ENCODE measurements around the gene CDH4.

CDH4 gene

DNA sequence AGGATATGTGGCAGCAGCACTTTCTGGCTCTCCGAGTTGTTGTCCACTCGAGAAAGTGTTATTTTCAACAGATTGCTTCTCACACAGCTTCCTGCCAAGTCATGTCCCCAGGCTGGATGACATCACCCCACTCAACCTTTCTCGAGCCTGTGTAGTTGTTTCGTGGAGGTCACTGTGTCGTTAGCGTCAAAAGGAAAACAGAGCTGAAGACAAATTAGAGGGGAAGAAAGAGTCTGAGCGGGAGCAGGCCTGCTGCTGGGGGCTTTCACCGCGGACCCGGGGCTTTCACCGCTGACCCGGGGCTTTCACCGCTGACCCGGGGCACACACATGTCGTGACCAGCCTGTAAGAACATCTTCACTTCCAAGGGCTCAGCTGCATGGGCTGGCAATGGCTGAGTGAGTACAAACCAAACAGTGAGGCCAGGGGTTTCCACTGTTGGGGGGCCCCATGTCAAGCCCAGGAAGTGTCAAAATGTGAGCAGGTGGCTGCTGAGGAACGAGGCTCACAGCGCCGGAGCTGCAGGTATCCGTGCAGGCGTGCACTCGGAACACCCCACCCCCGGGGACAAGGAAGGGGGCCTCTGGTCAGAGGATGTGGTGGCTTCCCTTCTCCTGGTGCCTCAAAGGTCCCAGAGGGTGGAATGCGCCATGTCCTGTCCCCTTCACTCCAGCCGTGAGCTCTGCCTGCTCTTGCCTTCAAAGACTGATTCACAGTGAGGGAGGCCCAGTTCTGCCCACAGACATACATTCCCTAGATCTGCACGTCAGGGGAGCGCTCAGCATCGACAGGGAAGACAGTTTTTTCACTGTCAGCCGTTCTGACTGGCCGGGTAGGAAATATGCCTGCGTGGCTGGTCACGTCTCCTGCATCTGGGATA lies 447.7 kb downstream of the CDH4 start:
- no peaks in the 10 kb centered on the region for H3K9me3 ChIP-seq (ENCODE audit: insufficient read depth, low read length)
- H2AFZ ChIP-seq (ENCODE audit: low read depth, low read length, severe bottlenecking), result no peak overlapping the region
- no peak overlapping the region for H3K4me2 ChIP-seq (ENCODE audit: low read depth, low read length, poor library complexity, severe bottlenecking)
- H3K9me2 ChIP-seq (replicated peaks; ENCODE audit: insufficient read depth, low read length), result no peaks in the 10 kb centered on the region
- H3K36me3 ChIP-seq (ENCODE audit: low read length), result no peaks in the 10 kb centered on the region
- no peak overlapping the region for H3K4me3 ChIP-seq (ENCODE audit: insufficient read depth, low read length, poor library complexity, severe bottlenecking)
- no peaks in the 10 kb centered on the region for H3K27me3 ChIP-seq (ENCODE audit: low read length)
- no peak for TF ChIP-seq EZH2phosphoT487 (conservative IDR thresholded peaks at IDR 0.05; ENCODE audit: low read length)
- TF ChIP-seq, protein P1, sequence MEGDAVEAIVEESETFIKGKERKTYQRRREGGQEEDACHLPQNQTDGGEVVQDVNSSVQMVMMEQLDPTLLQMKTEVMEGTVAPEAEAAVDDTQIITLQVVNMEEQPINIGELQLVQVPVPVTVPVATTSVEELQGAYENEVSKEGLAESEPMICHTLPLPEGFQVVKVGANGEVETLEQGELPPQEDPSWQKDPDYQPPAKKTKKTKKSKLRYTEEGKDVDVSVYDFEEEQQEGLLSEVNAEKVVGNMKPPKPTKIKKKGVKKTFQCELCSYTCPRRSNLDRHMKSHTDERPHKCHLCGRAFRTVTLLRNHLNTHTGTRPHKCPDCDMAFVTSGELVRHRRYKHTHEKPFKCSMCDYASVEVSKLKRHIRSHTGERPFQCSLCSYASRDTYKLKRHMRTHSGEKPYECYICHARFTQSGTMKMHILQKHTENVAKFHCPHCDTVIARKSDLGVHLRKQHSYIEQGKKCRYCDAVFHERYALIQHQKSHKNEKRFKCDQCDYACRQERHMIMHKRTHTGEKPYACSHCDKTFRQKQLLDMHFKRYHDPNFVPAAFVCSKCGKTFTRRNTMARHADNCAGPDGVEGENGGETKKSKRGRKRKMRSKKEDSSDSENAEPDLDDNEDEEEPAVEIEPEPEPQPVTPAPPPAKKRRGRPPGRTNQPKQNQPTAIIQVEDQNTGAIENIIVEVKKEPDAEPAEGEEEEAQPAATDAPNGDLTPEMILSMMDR (IDR thresholded peaks at IDR 0.05; ENCODE audit: insufficient read depth, low read length, poor library complexity, severe bottlenecking), result no peak
- no peak overlapping the region for H3K27ac ChIP-seq (ENCODE audit: low read depth, low read length)
- H3F3A ChIP-seq (ENCODE audit: insufficient read depth), result no peaks in the 10 kb centered on the region
- H3K9ac ChIP-seq (ENCODE audit: low read length), result no peak overlapping the region
- no peaks in the 10 kb centered on the region for H3K79me2 ChIP-seq (ENCODE audit: insufficient read depth, low read length)
- H4K20me1 ChIP-seq (ENCODE audit: low read depth, low read length), result no peaks in the 10 kb centered on the region

DNA sequence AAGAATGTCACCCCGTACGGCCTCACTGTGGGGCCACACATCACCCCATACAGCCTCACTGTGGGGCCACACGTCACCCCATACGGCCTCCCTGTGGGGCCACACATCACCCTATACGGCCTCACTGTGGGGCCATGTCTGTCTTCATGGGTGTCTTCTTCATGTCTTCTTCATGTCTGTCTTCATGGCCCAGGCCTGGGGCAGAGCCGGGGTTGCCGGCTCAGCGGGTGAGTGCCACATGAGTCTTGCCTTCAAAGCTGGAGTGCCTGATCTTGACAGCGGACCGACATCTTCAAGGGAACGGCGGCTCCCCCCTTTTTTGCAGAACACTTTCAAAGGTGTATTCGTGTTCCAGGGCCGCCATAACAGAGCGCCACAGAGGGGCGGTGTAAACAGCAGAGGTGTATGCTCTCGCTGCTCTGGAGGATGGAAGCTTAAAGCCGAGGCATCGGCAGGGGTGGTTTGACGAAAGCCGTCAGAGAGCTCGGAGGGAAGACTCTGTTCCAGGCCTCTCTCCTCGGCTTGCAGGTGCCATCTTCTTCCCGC lies 448.6 kb downstream of the CDH4 start:
- TF ChIP-seq EZH2phosphoT487 (conservative IDR thresholded peaks at IDR 0.05; ENCODE audit: low read length), result no peak
- TF ChIP-seq, protein P1 (IDR thresholded peaks at IDR 0.05; ENCODE audit: insufficient read depth, low read length, poor library complexity, severe bottlenecking), result no peak
- H3K79me2 ChIP-seq (ENCODE audit: insufficient read depth, low read length), result no peaks in the 10 kb centered on the region
- no peak overlapping the region for H3K4me3 ChIP-seq (ENCODE audit: insufficient read depth, low read length, poor library complexity, severe bottlenecking)
- H3K27ac ChIP-seq (ENCODE audit: low read depth, low read length), result no peak overlapping the region
- no peaks in the 10 kb centered on the region for H4K20me1 ChIP-seq (ENCODE audit: low read depth, low read length)
- H3K9ac ChIP-seq (ENCODE audit: low read length), result no peak overlapping the region
- H2AFZ ChIP-seq (ENCODE audit: low read depth, low read length, severe bottlenecking), result no peak overlapping the region
- no peaks in the 10 kb centered on the region for H3K27me3 ChIP-seq (ENCODE audit: low read length)
- no peaks in the 10 kb centered on the region for H3K9me2 ChIP-seq (replicated peaks; ENCODE audit: insufficient read depth, low read length)
- no peaks in the 10 kb centered on the region for H3F3A ChIP-seq (ENCODE audit: insufficient read depth)
- H3K9me3 ChIP-seq (ENCODE audit: insufficient read depth, low read length), result no peaks in the 10 kb centered on the region
- H3K36me3 ChIP-seq (ENCODE audit: low read length), result no peaks in the 10 kb centered on the region
- H3K4me2 ChIP-seq (ENCODE audit: low read depth, low read length, poor library complexity, severe bottlenecking), result no peak overlapping the region

DNA sequence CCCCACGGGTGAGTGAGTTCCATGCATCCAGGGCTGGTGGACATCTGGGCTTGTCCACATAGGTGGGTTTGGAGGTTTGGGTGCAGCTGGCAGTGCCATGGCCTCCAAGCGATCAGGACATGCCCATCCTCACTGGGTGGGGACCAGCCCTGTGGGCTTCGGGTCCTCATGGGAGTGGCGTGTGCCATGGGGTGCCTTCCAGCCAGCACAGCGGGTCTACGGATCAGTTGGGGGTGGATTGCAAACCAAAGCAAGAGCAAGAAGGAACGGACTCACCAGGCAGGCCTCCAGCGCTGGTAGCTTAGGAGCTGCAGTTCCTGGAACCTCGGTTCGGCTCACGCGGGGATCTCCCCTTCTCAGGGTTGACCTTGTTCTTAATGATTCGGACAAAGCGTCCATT lies 449.3 kb downstream of the CDH4 start:
- no peaks in the 10 kb centered on the region for H3F3A ChIP-seq (ENCODE audit: insufficient read depth)
- no peaks in the 10 kb centered on the region for H3K36me3 ChIP-seq (ENCODE audit: low read length)
- H3K79me2 ChIP-seq (ENCODE audit: insufficient read depth, low read length), result no peaks in the 10 kb centered on the region
- no peaks in the 10 kb centered on the region for H3K27me3 ChIP-seq (ENCODE audit: low read length)
- no peak for TF ChIP-seq EZH2phosphoT487 (conservative IDR thresholded peaks at IDR 0.05; ENCODE audit: low read length)
- TF ChIP-seq, protein P1 (IDR thresholded peaks at IDR 0.05; ENCODE audit: insufficient read depth, low read length, poor library complexity, severe bottlenecking), result no peak
- H3K4me3 ChIP-seq (ENCODE audit: insufficient read depth, low read length, poor library complexity, severe bottlenecking), result no peak overlapping the region
- no peak overlapping the region for H3K4me2 ChIP-seq (ENCODE audit: low read depth, low read length, poor library complexity, severe bottlenecking)
- no peaks in the 10 kb centered on the region for H3K9me3 ChIP-seq (ENCODE audit: insufficient read depth, low read length)
- no peak overlapping the region for H2AFZ ChIP-seq (ENCODE audit: low read depth, low read length, severe bottlenecking)
- H3K9me2 ChIP-seq (replicated peaks; ENCODE audit: insufficient read depth, low read length), result no peaks in the 10 kb centered on the region
- H3K27ac ChIP-seq (ENCODE audit: low read depth, low read length), result no peak overlapping the region
- no peaks in the 10 kb centered on the region for H4K20me1 ChIP-seq (ENCODE audit: low read depth, low read length)
- H3K9ac ChIP-seq (ENCODE audit: low read length), result no peak overlapping the region
